ENCODE measurements around the gene CACNA1I. TPM values are rescaled to one million over a fixed set of nuclear protein-coding genes. Genes with fewer than 3 reads are reported as not detected.

Gene CACNA1I
- total and polyA plus RNA-seq, 2 of the 8 experiments (the other 6 are each of a cell fraction or from before 2014, with no cell fraction given), result 0.77 to 1.2 TPM

DNA sequence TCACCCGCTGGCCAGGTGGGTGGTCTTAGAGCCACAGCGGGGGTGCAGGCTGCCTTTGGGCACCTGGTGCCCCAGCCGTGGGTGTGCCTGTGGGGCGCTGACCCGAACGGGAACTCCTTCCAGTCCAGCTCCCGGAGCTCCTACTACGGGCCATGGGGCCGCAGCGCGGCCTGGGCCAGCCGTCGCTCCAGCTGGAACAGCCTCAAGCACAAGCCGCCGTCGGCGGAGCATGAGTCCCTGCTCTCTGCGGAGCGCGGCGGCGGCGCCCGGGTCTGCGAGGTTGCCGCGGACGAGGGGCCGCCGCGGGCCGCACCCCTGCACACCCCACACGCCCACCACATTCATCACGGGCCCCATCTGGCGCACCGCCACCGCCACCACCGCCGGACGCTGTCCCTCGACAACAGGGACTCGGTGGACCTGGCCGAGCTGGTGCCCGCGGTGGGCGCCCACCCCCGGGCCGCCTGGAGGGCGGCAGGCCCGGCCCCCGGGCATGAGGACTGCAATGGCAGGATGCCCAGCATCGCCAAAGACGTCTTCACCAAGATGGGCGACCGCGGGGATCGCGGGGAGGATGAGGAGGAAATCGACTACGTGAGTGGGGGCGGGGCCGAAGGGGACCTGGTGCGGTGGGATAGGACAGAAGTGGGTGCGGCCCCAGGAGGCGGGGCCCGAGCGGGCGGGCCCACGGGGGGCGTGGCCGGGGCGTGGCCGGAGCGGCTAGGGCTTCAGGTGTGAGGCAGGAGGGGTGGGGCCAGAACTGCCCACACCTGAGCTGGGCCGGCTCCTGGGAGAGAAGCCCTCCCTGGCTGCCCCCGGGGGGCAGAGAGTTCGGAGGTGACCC is 91.5 kb downstream of the CACNA1I start:
- no peak overlapping the region; a peak in 1 of 7 replicates for H3K9ac ChIP-seq (replicated peaks in 1 of 4; ENCODE audit: extremely low read depth in 1 of 4, low read depth in 3 of 4, low read length in 3 of 4)
- ChIA-PET CTCF (ENCODE audit: partially characterized antibody) (interaction anchor here (0.8 to 3.0 kb wide), 8 partner anchors 10 to 375 kb away, joined by 3 to 9 read pairs (median 4); partner anchors contain the start of gene RPS19BP1), POLR2A (ENCODE audit: partially characterized antibody) (interaction anchor here (0.8 to 1.6 kb wide), 2 partner anchors 142 to 362 kb away, joined by 3 to 4 read pairs; partner anchors contain the start of gene ATF4)
- peak overlapping the region; percentile 66; the same call in 1 of the 2 replicates for H2BK15ac ChIP-seq (ENCODE audit: low read length)
- no peak overlapping the region for H2BK20ac ChIP-seq (ENCODE audit: low read length)
- peaks cover 0 to 32% (median 25%) of the 10 kb centered on the region in 4 experiments; a peak in 6 of 7 replicates for H3K4me1 ChIP-seq (replicated peaks in 1 of 4; ENCODE audit: control insufficient read depth in 3 of 4, insufficient read depth in 4 of 4, low read length in 3 of 4)
- H2BK12ac ChIP-seq (ENCODE audit: low read depth, low read length), result no peak overlapping the region
- H4K91ac ChIP-seq (replicated peaks; ENCODE audit: insufficient read length, low read length), result no peak overlapping the region
- peak overlapping the region; percentile 51 for H3K18ac ChIP-seq (ENCODE audit: extremely low read depth, low read length)
- H3K27me3 ChIP-seq (replicated peaks in 1 of 4; ENCODE audit: control insufficient read depth in 3 of 4, extremely low read depth in 1 of 4, insufficient read depth in 3 of 4, low read length in 3 of 4), result peaks cover 8 to 29% (median 23%) of the 10 kb centered on the region in 4 experiments
- H3K4me3 ChIP-seq (ENCODE audit: extremely low read depth in 1 of 4, insufficient read depth in 2 of 4, low read depth in 3 of 4, low read length in 4 of 4), result peak overlapping the region; percentile 56 to 69 (median 59)
- peaks cover 0 to 4% of the 10 kb centered on the region in 2 experiments for H4K20me1 ChIP-seq (replicated peaks in 1 of 2; ENCODE audit: control insufficient read depth in 1 of 2, insufficient read depth in 2 of 2, low read length in 2 of 2)
- FAIRE-seq, result no peak
- H4K8ac ChIP-seq (ENCODE audit: extremely low read depth, insufficient read depth, low read length), result peak overlapping the region; percentile 71
- peak overlapping the region; percentile 75; the same call in 1 of the 2 replicates for H2BK5ac ChIP-seq (ENCODE audit: low read depth, low read length)
- H2AK5ac ChIP-seq (ENCODE audit: low read depth, low read length), result no peak overlapping the region
- no peak overlapping the region for H3K4ac ChIP-seq (replicated peaks; ENCODE audit: insufficient read length, low read depth, low read length)
- H3K9me3 ChIP-seq (ENCODE audit: insufficient read depth in 2 of 2, low read depth in 1 of 2, low read length in 1 of 2), result no peaks in the 10 kb centered on the region
- H2BK120ac ChIP-seq (replicated peaks; ENCODE audit: low read depth, low read length), result no peak overlapping the region
- 9% methylated on average over 38 of the region's 77 CpGs; no CpG with 5 or more reads in 1 of the 2 experiments for WGBS, 2 experiments (ENCODE audit: extremely low coverage in 1 of 2, insufficient coverage in 1 of 2, insufficient read length in 1 of 2, insufficient replicate concordance in 2 of 2, low coverage in 1 of 2, low lambda C conversion rate in 2 of 2, missing lambda C conversion rate in 1 of 2)
- H3K4me2 ChIP-seq (ENCODE audit: insufficient read depth in 1 of 2, low read depth in 2 of 2, low read length in 2 of 2), result peak overlapping the region; percentile 70 to 87
- peak; percentile 71 to 98 for DNase-seq (ENCODE audit: low read depth in 1 of 2, low spot score in 2 of 2)
- no peak overlapping the region for H3K23ac ChIP-seq (ENCODE audit: insufficient read length)
- peaks cover 11% of the 10 kb centered on the region; the same call in 1 of the 2 replicates for H3K23me2 ChIP-seq (ENCODE audit: low read depth, low read length)
- peak overlapping the region; percentile 25; the same call in 1 of the 2 replicates for H2AFZ ChIP-seq (ENCODE audit: low read length)
- H3K14ac ChIP-seq (ENCODE audit: insufficient read length), result no peak overlapping the region
- H3K36me3 ChIP-seq (ENCODE audit: control insufficient read depth in 2 of 4, insufficient read depth in 4 of 4, low read length in 3 of 4), result no peaks in the 10 kb centered on the region
- H3K79me2 ChIP-seq (ENCODE audit: control insufficient read depth in 1 of 2, insufficient read depth in 2 of 2, low read length in 2 of 2), result no peaks in the 10 kb centered on the region
- H3K79me1 ChIP-seq (ENCODE audit: low read depth, low read length), result no peaks in the 10 kb centered on the region
- no peak overlapping the region for H4K5ac ChIP-seq (ENCODE audit: insufficient read length, low read depth, low read length)
- H3K27ac ChIP-seq (ENCODE audit: low read depth, low read length), result no peak overlapping the region
- no peak overlapping the region for H3K56ac ChIP-seq (replicated peaks; ENCODE audit: insufficient read length, low read depth, low read length)
- TF ChIP-seq TAF1 (IDR thresholded peaks at IDR 0.05; ENCODE audit: low read depth, low read length) (0 out of 2 replicates have a peak, but pooled peaks have one; percentile 13), SP4 (IDR thresholded peaks at IDR 0.05; ENCODE audit: low read length) (peak; percentile 69; the same call in 1 of the 2 replicates), SIN3A (conservative IDR thresholded peaks at IDR 0.05 in 1 of 2, IDR thresholded peaks at IDR 0.05 in 1 of 2; ENCODE audit: low read depth in 1 of 2, low read length in 2 of 2) (peak in 1 of 2 experiments; percentile 42; a peak in 1 of 4 replicates), CREB1 (IDR thresholded peaks at IDR 0.05) (no peak), SP1 (IDR thresholded peaks at IDR 0.05; ENCODE audit: low read depth, low read length) (no peak; the same call in 1 of the 2 replicates), KDM4A (IDR thresholded peaks at IDR 0.05; ENCODE audit: low read depth, low read length, severe bottlenecking) (peak; percentile 58), NANOG (IDR thresholded peaks at IDR 0.05; ENCODE audit: insufficient read depth, low read depth, low read length, poor library complexity, severe bottlenecking) (no peak), POLR2A (IDR thresholded peaks at IDR 0.05; ENCODE audit: control extremely low read depth in 1 of 2, low read depth in 2 of 2, low read length in 2 of 2) (peak in 1 of 2 experiments; percentile 57; a peak in 2 of 3 replicates), SUZ12 (IDR thresholded peaks at IDR 0.05; ENCODE audit: low read length) (0 out of 2 replicates have a peak, but pooled peaks have one; percentile 24)
- TF ChIP-seq, protein P1, sequence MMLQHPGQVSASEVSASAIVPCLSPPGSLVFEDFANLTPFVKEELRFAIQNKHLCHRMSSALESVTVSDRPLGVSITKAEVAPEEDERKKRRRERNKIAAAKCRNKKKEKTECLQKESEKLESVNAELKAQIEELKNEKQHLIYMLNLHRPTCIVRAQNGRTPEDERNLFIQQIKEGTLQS (IDR thresholded peaks at IDR 0.05; ENCODE audit: insufficient read depth, low read depth, low read length), result no peak
